GM21423 (cell line): ENCODE measurements around the gene IL1RAP.

Experiments used
- ATAC-seq: cut with Tn5 transposase; IDR thresholded peaks from one replicate; pipeline ENCODE4 v1.9.1; 2021; ENCODE audit warnings: mild to moderate bottlenecking, moderate library complexity; ENCODE audit not compliant: unreplicated experiment

IL1RAP gene

DNA sequence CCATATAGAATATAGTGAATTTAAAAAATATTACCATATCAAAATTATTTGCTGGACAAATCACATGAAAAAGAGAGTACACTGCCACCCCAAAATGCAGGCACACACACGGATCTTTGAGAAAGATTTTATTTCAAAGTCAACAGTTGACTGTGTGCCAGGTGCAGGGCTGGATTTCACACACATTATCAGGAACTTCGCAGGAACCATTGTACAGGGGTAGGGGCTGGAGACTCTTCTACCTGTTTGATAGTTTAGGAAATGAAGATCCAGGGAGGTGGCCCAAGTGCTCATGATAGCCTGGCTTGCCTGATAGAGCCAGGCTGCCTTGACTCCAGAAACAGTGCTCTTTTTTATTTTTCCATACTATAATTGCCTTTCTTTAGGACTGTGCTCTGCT lies 54.2 kb downstream of the IL1RAP start:
- no peak for ATAC-seq

DNA sequence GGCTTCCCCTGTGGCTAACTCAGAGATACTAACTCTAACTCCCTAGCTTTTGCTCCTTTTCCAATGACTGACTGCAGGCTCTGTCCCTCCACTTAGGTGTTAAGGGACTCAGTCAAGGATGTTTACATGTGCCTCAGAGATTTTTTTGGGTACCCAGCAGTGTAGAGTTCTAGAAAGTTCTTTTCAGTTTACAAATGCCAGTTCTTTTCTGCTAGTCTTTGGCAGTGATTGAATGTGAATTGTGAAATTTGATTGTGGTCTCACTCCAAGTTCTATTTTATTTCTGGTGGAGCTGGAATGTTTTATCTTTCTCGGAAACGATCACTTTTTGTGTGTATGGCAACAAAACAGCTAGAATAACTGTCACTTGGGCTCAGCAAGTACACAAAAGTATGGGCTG lies 60.6 kb downstream of the IL1RAP start:
- no peak for ATAC-seq

GRCh38 chr3:190575437-190576185 lies 61.7 kb downstream of the IL1RAP start:
- ATAC-seq, result no peak

DNA sequence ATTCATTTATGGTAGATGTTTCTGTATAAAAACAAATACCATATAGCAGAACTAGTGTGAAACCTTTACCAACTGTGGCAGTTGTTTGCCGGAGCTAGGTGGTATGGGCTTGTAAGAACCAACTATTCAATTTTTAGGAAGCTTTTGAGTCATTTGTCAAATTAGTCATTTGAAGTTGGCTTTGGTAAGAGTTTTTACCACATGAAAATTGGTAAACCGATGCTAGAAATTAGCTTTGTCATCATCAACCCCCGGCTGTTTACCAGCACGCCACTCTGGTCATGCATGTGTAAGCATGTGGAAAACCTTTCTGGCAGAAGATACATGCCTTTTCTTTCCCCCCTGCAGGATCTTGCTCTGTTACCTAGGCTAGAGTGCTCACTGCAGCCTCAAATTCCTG lies 63.3 kb downstream of the IL1RAP start:
- ATAC-seq, result no peak

- no peak for ATAC-seq
Observed at GRCh38 chr3:190579514-190580137, 65.7 kb downstream of the IL1RAP start.

GRCh38 chr3:190580417-190580816 lies 66.5 kb downstream of the IL1RAP start:
- no peak for ATAC-seq

DNA sequence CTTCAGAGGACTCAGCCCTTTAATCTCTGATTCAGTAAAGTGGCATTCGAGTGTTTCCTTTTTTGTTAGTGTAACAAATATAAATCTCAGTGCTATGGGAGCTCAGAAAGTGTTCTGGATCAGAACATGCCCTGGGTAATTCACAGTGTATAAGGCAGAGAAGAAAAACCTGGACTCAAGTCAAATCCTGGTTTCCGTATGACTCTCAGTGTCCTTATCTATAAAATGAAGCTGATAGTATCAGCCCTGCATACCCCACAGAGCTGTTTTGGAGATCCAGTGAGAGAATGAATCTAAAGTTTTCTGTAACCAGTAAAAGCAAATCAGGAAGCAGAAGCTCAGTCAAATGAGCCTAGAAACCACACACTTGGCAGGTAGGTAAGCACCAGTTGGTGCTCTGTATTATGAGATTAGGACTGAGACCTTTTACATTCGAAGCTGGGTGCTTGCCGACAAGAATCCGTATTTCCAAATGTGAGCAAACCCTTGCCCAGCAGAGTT lies 67.2 kb downstream of the IL1RAP start:
- no peak for ATAC-seq

GRCh38 chr3:190582667-190583066 lies 68.8 kb downstream of the IL1RAP start:
- no peak for ATAC-seq

DNA sequence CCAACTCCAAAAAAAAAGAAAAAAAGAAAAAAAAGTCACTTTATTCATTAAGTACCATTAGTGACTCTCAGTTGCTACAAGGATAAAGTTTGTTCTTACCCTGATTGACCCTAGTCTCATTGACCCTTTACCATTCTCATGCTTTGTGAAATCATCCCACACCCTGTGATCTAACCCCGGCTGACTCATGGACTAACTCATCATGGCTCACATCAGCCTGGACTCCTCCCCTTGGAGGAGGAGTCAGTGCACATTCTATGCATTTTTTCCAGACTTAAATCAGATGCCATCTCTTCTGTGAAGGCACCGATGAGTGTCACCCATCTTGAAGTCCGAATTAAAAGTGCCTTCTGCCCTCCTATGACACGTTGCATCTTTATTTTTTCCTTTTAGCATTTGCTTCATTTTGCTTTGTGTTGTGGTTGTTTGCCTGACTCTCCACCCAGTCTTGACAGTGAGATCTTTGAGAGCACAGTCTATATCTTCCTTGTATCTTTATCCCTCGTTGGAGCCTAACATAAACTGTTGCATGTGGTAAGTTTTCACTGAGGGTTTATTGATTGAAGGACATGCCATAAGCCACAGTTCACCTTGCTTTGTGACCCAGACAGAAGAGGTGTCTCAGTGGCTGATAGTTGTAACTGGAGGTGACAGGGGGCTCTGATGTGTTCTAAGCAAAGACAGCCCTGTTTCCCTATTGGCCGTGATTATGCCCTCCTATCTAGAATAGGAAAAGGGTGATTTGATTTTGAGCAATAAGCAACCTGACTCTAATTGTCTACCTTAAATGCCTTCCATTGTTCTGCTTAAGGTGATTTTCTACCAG lies 72.1 kb downstream of the IL1RAP start:
- ATAC-seq, result no peak

GRCh38 chr3:190586631-190587011 lies 72.7 kb downstream of the IL1RAP start:
- peak; percentile 88 for ATAC-seq

DNA sequence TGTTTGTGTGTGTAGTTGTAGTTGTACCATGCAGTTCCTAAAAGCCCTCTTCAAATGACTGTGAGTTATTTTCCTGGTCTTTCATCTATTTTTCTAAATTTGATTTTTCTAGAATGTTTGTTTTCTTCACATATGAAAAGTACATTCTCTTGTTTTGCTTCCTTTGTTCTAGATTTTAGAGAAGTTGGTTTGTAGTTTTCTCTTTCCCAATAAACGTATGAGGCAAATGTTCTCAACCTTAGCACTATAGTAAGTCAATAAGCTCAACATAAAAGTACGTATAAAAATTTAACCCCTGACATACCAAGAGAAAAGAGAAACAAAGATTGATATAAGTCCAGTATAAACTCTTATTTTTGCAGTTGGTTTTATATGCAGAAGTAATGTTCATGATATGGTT lies 74.7 kb downstream of the IL1RAP start:
- no peak for ATAC-seq

DNA sequence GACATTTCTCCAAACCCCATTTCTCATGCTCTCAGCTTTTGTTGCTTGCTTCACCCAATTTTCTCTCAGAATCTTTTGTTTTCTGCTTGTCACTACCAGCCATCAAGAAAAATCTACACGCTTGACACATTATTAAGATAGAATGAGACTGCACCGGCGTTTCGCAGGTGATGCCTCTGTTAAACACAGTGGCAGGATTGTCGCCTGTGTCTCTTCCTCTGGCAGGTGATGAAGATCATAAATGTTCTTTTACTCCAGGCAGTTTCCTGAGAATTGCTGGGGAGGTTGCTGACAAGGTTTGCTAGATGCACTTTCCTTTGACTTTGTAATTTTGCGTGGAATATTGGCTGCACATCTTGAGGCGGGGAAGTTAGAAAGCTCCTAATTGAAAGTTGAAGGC lies 75.4 kb downstream of the IL1RAP start:
- no peak for ATAC-seq

GRCh38 chr3:190591080-190591479 lies 77.2 kb downstream of the IL1RAP start:
- no peak for ATAC-seq

DNA sequence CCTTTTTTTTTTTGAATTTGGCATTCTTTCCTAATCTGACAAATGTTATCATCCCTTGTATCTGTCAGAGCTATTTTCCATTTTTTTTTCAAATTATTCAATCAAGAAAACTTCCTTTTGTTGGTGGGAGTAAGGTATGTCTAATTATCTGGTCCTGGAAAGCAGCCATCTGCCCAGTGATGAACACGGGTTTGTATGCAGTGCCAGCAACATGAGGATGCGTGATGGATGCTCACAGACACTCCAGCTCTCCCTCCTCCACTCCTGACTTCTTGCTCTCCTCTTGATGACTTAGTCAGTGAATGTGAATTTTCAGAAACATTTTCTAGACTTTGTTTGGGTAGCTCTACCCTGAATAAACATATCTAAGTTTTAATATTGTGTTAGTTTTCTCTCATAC lies 79.2 kb downstream of the IL1RAP start:
- no peak for ATAC-seq

- ATAC-seq, result no peak
Observed at GRCh38 chr3:190594171-190594570, 80.3 kb downstream of the IL1RAP start.

DNA sequence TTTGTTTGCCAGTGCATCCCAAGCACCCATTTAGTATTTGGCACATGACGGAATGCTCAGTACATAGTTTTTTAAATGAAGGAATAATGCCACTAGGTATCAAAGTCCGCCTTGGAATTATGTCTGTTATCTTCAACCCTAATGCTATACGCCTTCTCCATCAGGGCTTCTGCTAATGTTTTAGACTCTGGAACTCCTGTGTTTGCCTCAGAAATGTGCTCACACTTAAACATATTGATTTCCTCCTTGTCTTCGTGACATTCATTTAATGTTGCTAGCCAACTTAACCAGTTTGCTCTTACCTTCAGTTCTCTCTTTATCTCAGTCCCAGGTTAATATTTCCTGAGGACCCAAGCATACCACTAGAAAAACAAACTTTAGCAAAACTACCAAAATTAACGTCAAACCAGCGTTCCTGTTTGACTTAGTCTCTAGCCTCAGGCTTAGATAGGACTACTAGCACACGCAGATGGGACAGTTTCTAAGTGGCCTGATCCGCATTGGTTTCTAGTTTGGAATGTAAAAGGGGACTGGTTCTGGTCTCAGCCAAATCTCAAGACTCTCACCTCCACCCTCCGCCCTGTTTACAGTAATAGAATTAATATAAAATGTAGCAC lies 81.4 kb downstream of the IL1RAP start:
- no peak for ATAC-seq

DNA sequence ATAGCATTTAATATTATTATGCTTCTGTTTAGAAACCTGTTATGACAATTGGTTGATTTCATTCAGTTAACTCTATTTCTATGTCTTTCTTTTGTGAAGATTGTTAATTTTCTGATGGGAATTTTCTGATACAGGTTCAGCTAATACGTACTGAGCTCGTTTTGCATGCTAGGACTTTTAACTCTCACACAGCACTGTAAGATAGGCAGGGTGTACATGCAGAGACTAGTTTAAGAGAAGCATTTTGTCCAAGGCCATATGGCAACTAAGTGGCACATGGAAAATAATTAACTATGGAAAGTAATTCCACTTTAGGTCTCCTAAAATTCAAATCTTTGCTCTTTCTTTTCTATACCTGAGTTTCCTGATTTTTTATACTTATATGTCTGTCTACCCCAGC lies 81.9 kb downstream of the IL1RAP start:
- ATAC-seq, result no peak

GRCh38 chr3:190596349-190597285 lies 82.7 kb downstream of the IL1RAP start:
- ATAC-seq, result no peak

DNA sequence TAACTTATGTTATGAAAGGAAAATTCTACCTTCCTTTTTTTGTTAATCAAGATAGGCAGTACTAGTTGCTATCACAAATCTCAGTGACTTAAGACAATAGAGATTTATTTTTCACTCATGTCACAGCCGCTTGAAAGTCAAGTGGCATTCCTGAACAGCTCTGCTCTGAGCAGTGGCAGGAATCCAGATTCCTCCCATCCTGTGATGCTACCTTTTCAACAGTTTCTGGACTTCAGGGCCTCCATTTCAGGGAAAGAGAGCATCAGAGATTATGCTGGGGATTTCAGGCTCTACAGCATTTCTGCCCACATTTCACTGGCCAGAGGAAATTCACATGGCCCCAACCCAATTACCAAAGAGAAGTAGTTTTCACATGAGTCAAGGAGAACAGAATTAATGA lies 83.4 kb downstream of the IL1RAP start:
- no peak for ATAC-seq

- no peak for ATAC-seq
Observed at GRCh38 chr3:190601622-190602021, 87.7 kb downstream of the IL1RAP start.
